Lower lobe of right lung (tissue), 2 donors: ENCODE data around the gene C18orf32. TPM values are rescaled to one million over a fixed set of nuclear protein-coding genes. Genes with fewer than 3 reads are reported as not detected.
"Not testable (repeated sequence)": the region's sequence is repeated elsewhere in the genome, so short reads cannot be mapped to it uniquely, and the experiment has no call there.

Experiments used
- ATAC-seq, 2 donors: fragments of 200-7000 bp; cut with Tn5 transposase; one replicate each; pipeline ENCODE4 v1.9.1; 2020 to 2022; ENCODE audit warnings: mild to moderate bottlenecking in 2 of 2, moderate library complexity in 2 of 2
- DNase-seq: peaks from one replicate; pipeline ENCODE4 v3.0.0-alpha.2; 2020
- H3K27ac ChIP-seq: fragments of 200-600 bp; one replicate; pipeline ENCODE4 v1.8.0; 2022
- H3K27me3 ChIP-seq: fragments of 200-600 bp; one replicate; pipeline ENCODE4 v1.8.0; 2022; ENCODE audit warnings: low read depth
- H3K36me3 ChIP-seq: fragments of 200-600 bp; one replicate; pipeline ENCODE4 v1.8.0; 2022; ENCODE audit warnings: mild to moderate bottlenecking
- H3K4me1 ChIP-seq: fragments of 200-600 bp; one replicate; pipeline ENCODE4 v1.8.0; 2022
- H3K4me3 ChIP-seq: fragments of 200-600 bp; one replicate; pipeline ENCODE4 v1.8.0; 2022; ENCODE audit warnings: mild to moderate bottlenecking
- H3K9me3 ChIP-seq: fragments of 200-600 bp; one replicate; pipeline ENCODE4 v1.8.0; 2022
- intact Hi-C: fragments of 100-400 bp; cut with DNase I; formaldehyde crosslinking; loops from one replicate; pipeline ENCODE4 v1.11.0; 2022
- total RNA-seq: library from RNA; stranded (reverse); fragmentation: NEBNext Ultra II Directional; extraction: Animal tissue kit (Norgen Biotek cat#: 25700); gene quantifications from one replicate; pipeline ENCODE4 v1.2.1, GENCODE V29; 2021
- TF ChIP-seq, protein P1 (sequence below): fragments of 200-600 bp; IDR thresholded peaks from one replicate; pipeline ENCODE4 v1.8.0; 2022; ENCODE audit warnings: antibody characterized with exemption, mild to moderate bottlenecking
- donor health status: DM: no; HTN: yes; CAD: no; lungs with severe emphysema.

The C18orf32 gene
- total RNA-seq, 1 donor from 2014 or later, result 60.6 TPM

- H3K36me3 ChIP-seq, result no peaks in the 10 kb centered on the region
- H3K27ac ChIP-seq, result no peak overlapping the region
- H3K4me1 ChIP-seq, result peaks cover 21% of the 10 kb centered on the region
- H3K4me3 ChIP-seq, result no peak overlapping the region
- intact Hi-C loops, result no loop called here
- ATAC-seq, result no peak
- no peak for DNase-seq
- TF ChIP-seq, protein P1, sequence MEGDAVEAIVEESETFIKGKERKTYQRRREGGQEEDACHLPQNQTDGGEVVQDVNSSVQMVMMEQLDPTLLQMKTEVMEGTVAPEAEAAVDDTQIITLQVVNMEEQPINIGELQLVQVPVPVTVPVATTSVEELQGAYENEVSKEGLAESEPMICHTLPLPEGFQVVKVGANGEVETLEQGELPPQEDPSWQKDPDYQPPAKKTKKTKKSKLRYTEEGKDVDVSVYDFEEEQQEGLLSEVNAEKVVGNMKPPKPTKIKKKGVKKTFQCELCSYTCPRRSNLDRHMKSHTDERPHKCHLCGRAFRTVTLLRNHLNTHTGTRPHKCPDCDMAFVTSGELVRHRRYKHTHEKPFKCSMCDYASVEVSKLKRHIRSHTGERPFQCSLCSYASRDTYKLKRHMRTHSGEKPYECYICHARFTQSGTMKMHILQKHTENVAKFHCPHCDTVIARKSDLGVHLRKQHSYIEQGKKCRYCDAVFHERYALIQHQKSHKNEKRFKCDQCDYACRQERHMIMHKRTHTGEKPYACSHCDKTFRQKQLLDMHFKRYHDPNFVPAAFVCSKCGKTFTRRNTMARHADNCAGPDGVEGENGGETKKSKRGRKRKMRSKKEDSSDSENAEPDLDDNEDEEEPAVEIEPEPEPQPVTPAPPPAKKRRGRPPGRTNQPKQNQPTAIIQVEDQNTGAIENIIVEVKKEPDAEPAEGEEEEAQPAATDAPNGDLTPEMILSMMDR, result no peak
- no peaks in the 10 kb centered on the region for H3K9me3 ChIP-seq
- no peaks in the 10 kb centered on the region for H3K27me3 ChIP-seq
These were observed 25.4 kb downstream of the C18orf32 start for GRCh38 chr18:49461602-49461977.

GRCh38 chr18:49460976-49461601 lies 25.9 kb downstream of the C18orf32 start:
- no peaks in the 10 kb centered on the region for H3K9me3 ChIP-seq
- peaks cover 22% of the 10 kb centered on the region for H3K4me1 ChIP-seq
- TF ChIP-seq, protein P1, result no peak
- peak in 1 of 2 donors; percentile 1 for ATAC-seq
- intact Hi-C loops, result no loop called here
- no peak for DNase-seq
- H3K36me3 ChIP-seq, result no peaks in the 10 kb centered on the region
- H3K27ac ChIP-seq, result peak overlapping the region; percentile 84
- peak overlapping the region; percentile 70 for H3K4me3 ChIP-seq
- H3K27me3 ChIP-seq, result no peaks in the 10 kb centered on the region

DNA sequence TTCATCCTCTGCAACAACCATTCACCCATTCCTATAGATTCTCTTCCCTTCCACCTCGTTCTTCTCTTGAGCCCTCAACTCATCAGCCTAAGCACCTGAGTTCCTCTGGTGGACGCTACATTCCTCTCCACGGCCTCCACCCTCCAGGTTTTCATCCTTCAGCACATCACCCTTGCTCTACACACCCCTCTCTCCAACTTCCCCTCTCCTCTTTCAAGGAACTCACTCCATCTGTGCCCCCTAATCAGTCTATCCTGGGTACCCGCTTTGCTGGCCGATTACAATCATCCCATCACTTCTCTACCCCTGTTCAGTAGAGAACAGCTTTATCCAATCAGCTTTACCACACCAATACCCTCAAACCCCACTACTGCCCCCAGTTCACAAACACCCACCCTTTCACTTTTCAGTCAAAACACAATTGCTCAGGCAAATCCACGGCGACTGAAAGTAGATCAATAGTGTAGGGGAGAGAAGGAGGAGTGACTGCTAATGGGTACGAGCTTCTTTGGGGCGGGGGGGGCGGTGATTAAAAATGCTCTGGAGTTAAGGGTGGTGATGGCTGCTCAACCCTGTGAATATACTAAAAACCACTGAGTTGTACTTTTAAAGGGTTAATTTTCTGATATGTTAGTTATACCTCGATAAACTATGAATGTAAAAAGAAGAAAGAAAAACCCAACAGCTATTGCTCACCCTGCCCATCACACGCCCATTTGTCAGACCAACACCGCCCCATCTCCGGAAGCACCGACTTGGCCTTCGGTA lies 27.4 kb downstream of the C18orf32 start:
- peak in 1 of 2 donors; percentile 70 for ATAC-seq

GRCh38 chr18:49457616-49458015 lies 29.4 kb downstream of the C18orf32 start:
- TF ChIP-seq, protein P1, result no peak
- ATAC-seq (no peak), DNase-seq (no peak)
- Histone ChIP-seq H3K36me3 (no peaks in the 10 kb centered on the region), H3K27me3 (no peaks in the 10 kb centered on the region), H3K9me3 (no peaks in the 10 kb centered on the region), H3K4me1 (peaks cover 22% of the 10 kb centered on the region), H3K4me3 (no peak overlapping the region), H3K27ac (no peak overlapping the region)
- intact Hi-C loops, result no loop called here

More for the DNA sequence above, 27.4 kb downstream of the C18orf32 start:
- Histone ChIP-seq H3K4me3 (peak overlapping the region; percentile 70), H3K27ac (peak overlapping the region; percentile 84), H3K27me3 (no peaks in the 10 kb centered on the region), H3K36me3 (no peaks in the 10 kb centered on the region), H3K4me1 (peaks cover 22% of the 10 kb centered on the region), H3K9me3 (no peaks in the 10 kb centered on the region)
- no peak for DNase-seq
- TF ChIP-seq, protein P1, result no peak
- intact Hi-C loops, result no loop called here

GRCh38 chr18:49456794-49457193 lies 30.2 kb downstream of the C18orf32 start:
- H3K27ac ChIP-seq, result no peak overlapping the region
- no peak for DNase-seq
- intact Hi-C loops, result no loop called here

GRCh38 chr18:49452534-49452933 lies 34.5 kb downstream of the C18orf32 start:
- H3K9me3 ChIP-seq, result peaks cover 35% of the 10 kb centered on the region
- not testable (repeated sequence) for H3K27ac ChIP-seq

More at GRCh38 chr18:49456794-49457193, 30.2 kb downstream of the C18orf32 start:
- TF ChIP-seq, protein P1, result no peak
- Histone ChIP-seq H3K4me3 (no peak overlapping the region), H3K9me3 (no peaks in the 10 kb centered on the region), H3K27me3 (no peaks in the 10 kb centered on the region), H3K36me3 (no peaks in the 10 kb centered on the region), H3K4me1 (peaks cover 22% of the 10 kb centered on the region)
- ATAC-seq, result no peak

More at GRCh38 chr18:49452534-49452933, 34.5 kb downstream of the C18orf32 start:
- H3K4me1 ChIP-seq, DNase-seq, H3K36me3 ChIP-seq, intact Hi-C loops, H3K4me3 ChIP-seq, ATAC-seq, H3K27me3 ChIP-seq: not testable (repeated sequence)
